ENCODE results near the gene RASGRF2.

RASGRF2 gene

DNA sequence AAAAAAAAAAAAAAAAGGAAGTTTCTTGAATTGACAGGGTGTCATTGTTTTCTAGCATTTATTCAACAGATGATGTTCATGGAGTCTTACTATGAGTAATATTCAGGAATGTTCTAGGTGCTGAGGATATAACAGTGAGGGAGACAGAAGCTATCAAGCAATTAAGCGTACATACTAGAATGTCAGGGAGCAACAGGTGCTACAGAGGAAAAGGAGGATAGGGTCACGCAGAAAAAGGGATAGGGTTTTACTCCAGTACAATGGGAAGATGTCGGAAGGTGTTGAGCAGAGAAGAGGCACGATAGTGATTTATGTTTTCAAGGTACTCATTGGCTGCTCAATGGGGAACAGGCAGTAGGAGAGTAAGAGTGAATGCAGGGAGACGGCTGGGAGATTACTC, 6.6 kb upstream of the RASGRF2 start:
- no peak for FAIRE-seq
- DNase-seq (ENCODE audit: insufficient read length) = no peak
- TF ChIP-seq POLR2AphosphoS5 (IDR thresholded peaks at IDR 0.05; ENCODE audit: low read depth, low read length) (no peak), POLR2A (IDR thresholded peaks at IDR 0.05; ENCODE audit: low read depth, low read length) (no peak), TAF1 (IDR thresholded peaks at IDR 0.05; ENCODE audit: borderline replicate concordance, low read depth, low read length) (no peak)

DNA sequence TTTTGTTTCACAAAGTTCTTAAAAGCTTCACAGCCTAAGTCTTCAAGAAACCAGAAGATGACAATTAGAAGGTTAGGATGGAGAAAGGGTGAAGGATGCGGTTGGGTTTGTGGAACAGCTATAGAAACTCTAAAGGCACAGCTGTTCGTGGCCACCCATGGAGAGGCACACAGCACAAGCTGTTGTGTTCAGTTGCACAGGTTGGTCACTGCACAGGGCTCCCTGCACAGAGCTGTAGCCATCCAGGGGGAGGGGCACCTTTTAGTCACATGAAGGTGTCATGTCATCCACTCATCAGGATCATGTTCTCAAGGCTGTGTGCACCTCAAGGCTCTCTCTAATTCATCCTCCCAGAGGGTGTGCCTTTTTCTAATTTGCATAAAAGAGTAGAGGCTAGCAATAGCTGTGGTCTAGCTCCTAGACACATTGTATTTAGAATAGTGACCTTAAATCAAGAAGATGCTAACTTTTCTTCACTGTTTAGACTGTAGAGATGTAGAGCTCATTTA, 5.0 kb upstream of the RASGRF2 start:
- TF ChIP-seq TAF1 (IDR thresholded peaks at IDR 0.05; ENCODE audit: borderline replicate concordance, low read depth, low read length) (no peak), POLR2A (IDR thresholded peaks at IDR 0.05; ENCODE audit: low read depth, low read length) (no peak), POLR2AphosphoS5 (IDR thresholded peaks at IDR 0.05; ENCODE audit: low read depth, low read length) (no peak)
- no peak for FAIRE-seq
- DNase-seq (ENCODE audit: insufficient read length) = no peak

DNA sequence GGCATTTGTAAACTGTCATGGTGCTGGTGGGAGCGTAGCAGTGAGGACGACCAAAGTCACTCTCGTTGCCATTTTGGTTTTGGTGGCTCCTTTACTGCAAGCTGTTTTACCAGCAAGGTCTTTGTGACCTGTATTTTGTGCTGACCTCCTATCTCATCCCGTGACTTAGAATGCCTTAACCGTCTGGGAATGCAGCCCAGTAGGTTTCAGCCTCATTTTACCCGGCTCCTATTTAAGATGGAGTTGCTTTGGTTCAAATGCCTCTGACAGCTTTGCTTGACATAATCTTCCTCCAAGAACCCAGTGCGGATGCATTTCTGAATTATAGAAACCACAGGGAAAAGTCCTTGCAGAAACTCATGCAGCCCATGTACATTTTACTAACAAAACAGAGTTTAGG, 3.9 kb upstream of the RASGRF2 start:
- no peak for DNase-seq (ENCODE audit: insufficient read length)
- FAIRE-seq = no peak
- TF ChIP-seq POLR2A (IDR thresholded peaks at IDR 0.05; ENCODE audit: low read depth, low read length) (no peak), POLR2AphosphoS5 (IDR thresholded peaks at IDR 0.05; ENCODE audit: low read depth, low read length) (no peak), TAF1 (IDR thresholded peaks at IDR 0.05; ENCODE audit: borderline replicate concordance, low read depth, low read length) (no peak)

GRCh38 chr5:80957031-80957761, 3.0 kb upstream of the RASGRF2 start:
- FAIRE-seq (no peak), DNase-seq (ENCODE audit: insufficient read length) (no peak)
- TF ChIP-seq TAF1 (IDR thresholded peaks at IDR 0.05; ENCODE audit: borderline replicate concordance, low read depth, low read length) = no peak
- no peak for TF ChIP-seq POLR2A (IDR thresholded peaks at IDR 0.05; ENCODE audit: low read depth, low read length)
- no peak for TF ChIP-seq POLR2AphosphoS5 (IDR thresholded peaks at IDR 0.05; ENCODE audit: low read depth, low read length)

DNA sequence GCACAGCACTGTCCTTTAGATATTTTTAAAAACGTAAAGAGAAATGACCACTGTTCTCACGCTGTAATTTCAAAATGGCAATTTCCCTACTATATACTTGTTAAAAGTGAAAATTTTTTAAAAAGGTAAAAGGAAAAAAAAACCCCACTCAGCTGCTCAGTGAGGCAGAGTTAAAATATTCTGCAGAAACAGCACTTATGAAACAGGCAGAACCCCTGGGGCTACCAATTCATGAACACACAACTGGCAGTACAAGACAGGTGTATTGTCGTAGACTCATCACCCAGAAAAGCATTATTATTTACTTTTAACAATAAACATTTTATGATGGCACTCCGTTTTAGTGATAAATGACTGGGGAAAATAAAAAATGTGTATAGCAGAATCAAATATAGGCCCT, 1.5 kb upstream of the RASGRF2 start:
- FAIRE-seq = no peak
- no peak for TF ChIP-seq POLR2A (IDR thresholded peaks at IDR 0.05; ENCODE audit: low read depth, low read length)
- no peak for TF ChIP-seq POLR2AphosphoS5 (IDR thresholded peaks at IDR 0.05; ENCODE audit: low read depth, low read length)
- TF ChIP-seq TAF1 (IDR thresholded peaks at IDR 0.05; ENCODE audit: borderline replicate concordance, low read depth, low read length) = no peak
- DNase-seq (ENCODE audit: insufficient read length) = no peak

DNA sequence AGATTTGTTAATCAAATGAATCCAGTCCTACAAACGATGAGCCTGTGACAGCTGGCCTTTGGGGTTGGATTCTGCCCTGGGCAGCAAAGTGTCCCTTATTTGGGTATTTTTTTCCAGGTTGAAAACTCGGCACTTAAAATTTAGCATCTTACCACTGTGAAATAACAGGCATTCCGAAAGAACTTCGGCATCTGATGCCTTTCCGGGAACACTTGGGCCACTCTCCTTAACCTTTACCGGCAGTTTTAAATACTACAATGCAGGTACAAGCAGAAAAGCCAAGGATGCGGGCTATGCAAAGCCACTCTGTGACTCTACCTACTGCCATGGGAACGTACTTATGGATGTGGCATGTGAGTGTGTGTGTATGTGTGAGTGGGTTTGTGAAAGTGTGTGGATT, 1.0 kb upstream of the RASGRF2 start:
- DNase-seq (ENCODE audit: insufficient read length) (no peak), FAIRE-seq (no peak)
- TF ChIP-seq POLR2A (IDR thresholded peaks at IDR 0.05; ENCODE audit: low read depth, low read length) = no peak
- TF ChIP-seq POLR2AphosphoS5 (IDR thresholded peaks at IDR 0.05; ENCODE audit: low read depth, low read length) = no peak
- no peak for TF ChIP-seq TAF1 (IDR thresholded peaks at IDR 0.05; ENCODE audit: borderline replicate concordance, low read depth, low read length)

GRCh38 chr5:80960531-80961375, 590 bp downstream of the RASGRF2 start:
- TF ChIP-seq POLR2A (IDR thresholded peaks at IDR 0.05; ENCODE audit: low read depth, low read length) = no peak
- TF ChIP-seq TAF1 (IDR thresholded peaks at IDR 0.05; ENCODE audit: borderline replicate concordance, low read depth, low read length) = no peak
- TF ChIP-seq POLR2AphosphoS5 (IDR thresholded peaks at IDR 0.05; ENCODE audit: low read depth, low read length) = no peak
- no peak for FAIRE-seq
- DNase-seq (ENCODE audit: insufficient read length) = peak; percentile 17

DNA sequence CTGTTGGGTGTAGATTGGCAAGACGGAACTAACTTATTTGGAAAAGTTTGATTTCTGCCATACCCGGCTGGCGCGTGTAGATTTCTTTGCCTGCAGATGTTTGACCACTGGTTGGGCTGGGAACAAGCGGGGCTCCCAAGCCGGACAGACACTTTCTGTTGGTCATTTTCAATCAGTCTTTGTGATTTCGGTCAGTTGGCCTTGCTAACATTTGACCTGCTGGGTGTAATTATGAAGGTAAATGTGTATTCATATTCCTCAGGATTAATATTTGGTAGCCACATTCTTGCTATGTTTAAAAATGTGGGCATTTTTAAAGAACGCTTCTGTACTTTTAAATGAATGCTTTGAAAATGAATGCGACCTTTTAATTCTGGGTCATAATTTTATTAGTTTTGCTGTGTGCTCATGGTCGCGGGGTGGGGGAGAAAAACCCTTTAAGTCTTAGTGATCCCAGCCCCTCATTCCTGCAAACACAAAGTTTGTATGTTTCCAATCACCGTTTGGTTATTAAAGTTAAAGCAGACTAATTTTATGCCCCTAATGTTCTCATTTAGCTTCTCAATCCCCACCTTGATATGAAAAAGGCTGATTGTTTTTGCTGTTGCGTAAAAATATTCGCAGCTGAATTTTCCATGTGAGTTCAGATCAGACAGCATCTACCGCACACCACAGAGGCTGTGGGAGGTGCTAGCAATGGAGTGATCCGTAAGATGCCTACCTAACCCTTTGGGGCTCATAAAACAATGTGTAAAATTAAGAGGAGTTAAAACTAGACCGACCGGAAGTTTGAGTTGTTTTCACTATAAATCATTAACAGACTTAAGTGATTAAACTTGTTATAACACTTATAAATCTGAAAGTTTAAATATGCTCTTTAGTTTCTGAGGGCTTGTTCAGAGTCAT, 1.5 kb downstream of the RASGRF2 start:
- TF ChIP-seq POLR2A (IDR thresholded peaks at IDR 0.05; ENCODE audit: low read depth, low read length) (no peak), TAF1 (IDR thresholded peaks at IDR 0.05; ENCODE audit: borderline replicate concordance, low read depth, low read length) (no peak), POLR2AphosphoS5 (IDR thresholded peaks at IDR 0.05; ENCODE audit: low read depth, low read length) (no peak)
- no peak for DNase-seq (ENCODE audit: insufficient read length)
- FAIRE-seq = no peak

- TF ChIP-seq POLR2AphosphoS5 (IDR thresholded peaks at IDR 0.05; ENCODE audit: low read depth, low read length) (no peak), POLR2A (IDR thresholded peaks at IDR 0.05; ENCODE audit: low read depth, low read length) (no peak), TAF1 (IDR thresholded peaks at IDR 0.05; ENCODE audit: borderline replicate concordance, low read depth, low read length) (no peak)
- DNase-seq (ENCODE audit: insufficient read length) (no peak), FAIRE-seq (no peak)
Observed at GRCh38 chr5:80962630-80963520, 2.7 kb downstream of the RASGRF2 start.

GRCh38 chr5:80963521-80963895, 3.3 kb downstream of the RASGRF2 start:
- DNase-seq (ENCODE audit: insufficient read length) = no peak
- TF ChIP-seq POLR2A (IDR thresholded peaks at IDR 0.05; ENCODE audit: low read depth, low read length) (no peak), POLR2AphosphoS5 (IDR thresholded peaks at IDR 0.05; ENCODE audit: low read depth, low read length) (no peak), TAF1 (IDR thresholded peaks at IDR 0.05; ENCODE audit: borderline replicate concordance, low read depth, low read length) (no peak)
- FAIRE-seq = no peak
